CD4-positive, alpha-beta T cell treated with Interleukin-15 for 4 hours (primary cell): Measurements from ENCODE around the gene PHAX.
"Not testable (repeated sequence)": the region's sequence is repeated elsewhere in the genome, so short reads cannot be mapped to it uniquely, and the experiment has no call there.

Experiments used
- DNase-seq: peaks from one replicate; pipeline ENCODE4 v3.0.0-alpha.2; 2020; ENCODE audit warnings: low spot score

PHAX gene

DNA sequence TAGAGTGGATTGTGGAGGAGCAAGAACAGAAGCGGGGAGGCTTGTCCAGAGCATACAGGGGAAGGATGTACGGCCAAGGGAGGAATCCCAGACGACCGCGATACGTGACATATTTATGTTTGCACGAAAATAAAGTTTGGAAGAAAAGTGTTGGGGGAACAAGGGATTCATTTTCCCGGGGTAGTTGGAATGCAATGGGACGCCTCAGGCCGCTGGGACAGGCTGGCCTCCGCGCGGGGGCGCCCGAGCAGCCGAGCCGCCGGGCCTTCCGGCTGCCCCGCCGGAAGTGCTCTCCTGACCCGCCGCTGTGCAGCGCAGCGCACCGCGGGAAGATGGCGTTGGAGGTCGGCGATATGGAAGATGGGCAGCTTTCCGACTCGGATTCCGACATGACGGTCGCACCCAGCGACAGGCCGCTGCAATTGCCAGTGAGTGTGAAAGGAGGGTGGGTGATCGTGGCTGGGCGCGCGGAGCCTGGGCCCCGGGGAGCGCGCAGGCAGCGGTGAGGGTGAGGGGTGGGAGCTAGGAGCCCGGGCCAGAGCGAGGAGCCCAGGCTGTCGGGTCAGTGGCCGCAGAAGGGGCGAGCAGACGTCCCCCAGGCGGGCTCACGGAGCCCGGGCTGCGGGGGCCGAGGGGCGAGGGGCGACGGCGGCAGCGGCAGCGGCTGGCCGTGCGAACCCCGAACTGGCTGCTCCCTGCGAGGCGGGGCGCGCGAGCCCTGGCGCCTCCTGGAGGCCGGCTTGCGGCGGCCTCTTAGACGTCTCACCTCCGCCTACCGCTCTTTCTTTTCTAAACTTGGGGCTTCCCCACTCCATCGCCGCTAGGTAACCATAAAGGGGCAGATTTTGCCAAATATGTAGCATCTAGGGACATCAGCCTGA is at the start of gene PHAX:
TSS of gene PHAX (plus strand) at position 317 of the 881 bp plus-strand sequence. CDS start at position 333, 16 bp downstream.
- peak; percentile 72 for DNase-seq

GRCh38 chr5:126552614-126553013 is 48.1 kb upstream of the PHAX start:
- DNase-seq = no peak

GRCh38 chr5:126555101-126555500 is 45.6 kb upstream of the PHAX start:
- DNase-seq = not testable (repeated sequence)

DNA sequence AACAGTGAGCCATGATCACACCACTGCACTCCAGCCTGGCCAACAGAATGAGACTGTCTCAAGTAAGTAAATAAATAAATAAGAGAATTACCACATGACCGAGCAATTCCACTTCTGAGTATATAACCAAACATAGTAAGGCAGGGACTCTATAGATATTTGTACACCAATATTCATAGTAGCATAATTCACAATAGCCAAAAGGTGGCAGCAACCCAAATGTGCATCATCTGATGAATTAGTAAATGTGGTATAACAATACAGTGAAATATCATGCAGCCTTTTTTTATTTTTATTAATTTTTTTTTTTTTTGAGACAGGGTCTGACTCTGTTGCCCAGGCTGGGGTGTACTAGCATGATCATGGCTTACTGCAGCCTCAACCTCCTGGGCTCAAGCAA is 38.8 kb upstream of the PHAX start:
- no peak for DNase-seq

GRCh38 chr5:126562823-126563222 is 37.9 kb upstream of the PHAX start:
- DNase-seq = no peak

DNA sequence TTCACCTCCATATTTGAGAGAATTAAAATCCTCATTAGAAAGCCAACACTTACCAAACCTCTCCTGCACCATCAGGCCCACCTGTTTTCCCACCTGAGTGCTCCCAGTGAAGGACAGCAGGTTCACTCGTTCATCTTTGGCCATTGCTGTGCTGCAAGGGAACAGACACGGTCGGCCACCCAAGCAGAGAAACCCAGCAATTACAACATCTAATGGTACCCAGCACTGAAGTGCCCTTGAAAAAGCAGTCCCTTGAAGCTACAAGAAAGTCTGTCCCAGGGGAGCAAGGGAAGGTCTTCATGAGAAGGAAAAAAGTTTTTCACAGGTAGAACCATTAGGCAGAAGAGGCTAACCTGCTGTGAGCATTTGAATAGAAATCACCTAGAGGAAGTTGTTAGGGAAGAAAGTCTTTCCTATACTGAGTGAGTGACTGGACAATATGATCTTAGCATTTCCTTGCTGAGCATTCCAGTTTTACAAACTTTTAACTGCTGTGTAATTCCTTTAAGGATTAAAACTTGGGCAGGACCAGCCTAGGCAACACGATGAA is 32.5 kb upstream of the PHAX start:
- DNase-seq = no peak

DNA sequence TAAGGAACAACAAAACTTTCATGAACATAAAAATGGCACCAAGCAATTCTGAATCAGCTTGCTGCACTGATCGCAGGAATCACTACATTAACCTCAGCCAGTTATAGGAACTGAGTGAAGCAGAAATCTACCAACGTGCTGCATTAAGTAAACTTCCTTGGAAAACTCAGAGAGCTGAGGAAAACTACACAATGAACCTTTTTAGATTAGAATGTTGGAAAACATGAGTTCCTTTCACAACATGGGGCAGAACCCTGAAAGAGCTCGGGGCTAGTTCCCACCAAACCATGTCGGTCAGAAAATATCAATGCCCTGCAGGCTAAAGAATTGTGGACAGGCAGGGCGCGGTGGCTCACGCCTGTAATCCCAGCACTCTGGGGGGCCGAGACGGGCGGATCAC is 25.1 kb upstream of the PHAX start:
- DNase-seq = no peak

- DNase-seq = no peak
These were observed 23.8 kb upstream of the PHAX start for GRCh38 chr5:126576974-126577373.

DNA sequence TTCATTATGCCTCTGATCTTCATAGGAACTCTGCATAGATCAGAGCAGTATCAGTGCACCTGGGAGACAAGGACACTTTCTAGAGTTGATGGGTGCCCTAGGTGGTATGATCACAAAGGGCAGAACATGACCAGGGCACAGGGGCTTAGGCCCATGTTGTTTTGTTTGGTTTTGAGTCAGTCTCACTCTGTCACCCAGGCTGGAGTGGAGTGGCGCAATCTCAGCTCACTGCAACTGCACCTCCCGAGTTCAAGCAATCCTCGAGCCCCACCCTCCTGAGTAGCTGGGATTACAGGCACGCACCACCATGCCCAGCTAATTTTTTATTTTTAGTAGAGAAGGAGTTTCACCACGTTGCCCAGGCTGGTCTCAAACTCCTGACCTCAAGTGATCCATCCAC is 23.3 kb upstream of the PHAX start:
- no peak for DNase-seq

DNA sequence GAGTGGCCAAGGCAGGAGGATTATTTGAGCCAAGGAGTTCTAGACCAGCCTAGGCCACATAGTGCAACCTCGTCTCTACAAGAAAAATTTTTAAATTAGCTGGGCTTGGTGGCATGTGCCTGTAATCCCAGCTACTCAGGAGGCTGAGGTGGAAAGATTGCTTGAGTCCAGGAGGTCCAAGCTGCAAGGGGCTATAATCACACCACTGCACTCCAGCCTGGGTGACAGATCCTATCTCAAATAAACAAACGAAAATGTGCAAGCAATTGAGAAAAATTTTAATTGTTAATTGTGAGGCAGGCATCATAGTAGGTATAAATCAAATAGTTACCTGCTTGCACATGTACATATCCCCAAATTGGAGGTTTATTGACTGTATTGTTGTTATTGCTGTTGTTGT is 21.0 kb upstream of the PHAX start:
- DNase-seq = no peak

GRCh38 chr5:126583761-126584160 is 17.0 kb upstream of the PHAX start:
- DNase-seq = no peak

DNA sequence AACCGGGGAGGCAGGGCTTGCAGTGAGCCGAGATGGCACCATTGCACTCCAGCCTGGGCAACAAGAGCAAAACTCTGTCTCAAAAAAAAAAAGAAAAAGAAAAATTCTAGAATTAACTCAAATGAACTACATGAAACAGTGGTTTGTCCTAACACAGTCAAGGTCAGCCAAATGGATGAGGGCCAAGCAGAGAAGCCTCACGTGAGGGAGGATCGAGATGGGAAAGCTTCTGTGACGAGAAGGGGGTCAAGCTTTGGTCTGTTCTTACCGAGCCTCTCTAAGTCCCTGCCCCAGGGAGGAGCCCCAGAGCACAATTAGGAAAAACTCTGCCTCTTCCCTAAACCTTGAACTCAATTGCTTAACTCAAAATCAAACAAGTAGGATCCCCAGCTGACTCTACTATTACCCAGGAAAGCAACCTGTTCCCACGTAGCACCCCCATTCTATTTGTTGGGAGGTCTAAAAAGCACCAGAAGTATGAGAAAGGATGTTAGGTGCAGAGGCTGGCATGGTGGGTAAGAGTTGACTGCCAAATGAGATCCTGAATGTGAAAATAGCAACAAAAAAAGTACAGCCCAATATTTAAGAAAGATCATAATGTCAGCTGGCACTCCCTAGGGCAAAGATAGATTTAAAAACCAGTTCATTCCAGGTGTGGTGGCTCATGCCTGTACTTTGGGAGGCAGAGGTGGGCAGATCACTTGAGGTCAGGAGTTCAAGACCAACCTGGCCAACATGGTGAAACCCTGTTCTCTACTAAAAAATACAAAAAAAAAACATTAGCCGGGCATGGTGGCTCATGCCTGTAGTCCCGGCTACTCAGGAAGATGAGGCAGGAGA is 13.0 kb upstream of the PHAX start:
- DNase-seq = no peak

DNA sequence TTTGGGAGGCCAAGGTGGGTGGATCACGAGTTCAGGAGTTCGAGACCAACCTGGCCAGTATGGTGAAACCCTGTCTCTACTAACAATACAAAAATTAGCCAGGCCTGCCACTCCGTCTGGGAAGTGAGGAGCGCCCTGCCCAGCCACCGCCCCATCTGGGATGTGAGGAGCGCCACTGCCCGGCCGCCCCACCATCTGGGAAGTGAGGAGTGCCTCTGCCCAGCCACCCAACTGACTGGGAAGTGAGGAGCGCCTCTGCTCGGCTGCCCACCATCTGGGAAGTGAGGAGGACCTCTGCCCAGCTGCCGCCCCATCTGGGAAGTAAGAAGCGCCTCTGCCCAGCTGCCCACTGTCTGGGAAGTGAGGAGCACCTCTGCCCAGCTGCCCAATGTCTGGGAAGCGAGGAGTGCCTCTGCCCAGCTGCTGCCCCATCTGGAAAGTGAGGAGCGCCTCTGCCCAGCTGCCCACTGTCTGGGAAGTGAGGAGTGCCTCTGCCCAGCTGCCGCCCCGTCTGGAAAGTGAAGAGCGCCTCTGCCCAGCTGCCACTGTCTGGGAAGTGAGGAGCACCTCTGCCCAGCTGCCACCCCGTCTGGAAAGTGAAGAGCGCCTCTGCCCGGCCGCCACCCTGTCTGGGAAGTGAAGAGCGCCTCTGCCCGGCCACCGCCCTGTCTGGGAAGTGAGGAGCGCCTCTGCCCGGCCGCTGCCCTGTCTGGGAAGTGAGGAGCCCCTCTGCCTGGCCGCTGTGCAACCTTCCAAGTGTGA is 11.0 kb upstream of the PHAX start:
- DNase-seq = no peak

DNA sequence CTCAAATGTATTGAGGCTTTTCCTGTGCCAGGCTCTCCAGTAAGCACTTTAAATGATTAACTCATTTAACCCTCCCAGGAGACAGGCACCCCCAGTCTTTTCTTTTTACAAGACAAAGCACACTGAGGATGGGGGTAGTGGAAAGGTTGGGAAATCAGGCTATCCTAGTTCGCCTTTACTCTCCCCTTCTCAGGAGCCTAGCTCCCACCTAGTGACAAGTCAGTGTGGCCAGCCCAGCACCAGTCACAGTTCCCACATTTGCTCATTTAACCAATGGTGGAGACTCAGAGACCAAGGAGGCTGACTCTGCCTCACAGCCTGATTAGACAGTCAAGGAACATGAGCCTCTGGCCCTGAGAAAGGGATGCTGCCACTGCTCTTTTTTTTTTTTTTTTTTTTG is 9.2 kb upstream of the PHAX start:
- no peak for DNase-seq

DNA sequence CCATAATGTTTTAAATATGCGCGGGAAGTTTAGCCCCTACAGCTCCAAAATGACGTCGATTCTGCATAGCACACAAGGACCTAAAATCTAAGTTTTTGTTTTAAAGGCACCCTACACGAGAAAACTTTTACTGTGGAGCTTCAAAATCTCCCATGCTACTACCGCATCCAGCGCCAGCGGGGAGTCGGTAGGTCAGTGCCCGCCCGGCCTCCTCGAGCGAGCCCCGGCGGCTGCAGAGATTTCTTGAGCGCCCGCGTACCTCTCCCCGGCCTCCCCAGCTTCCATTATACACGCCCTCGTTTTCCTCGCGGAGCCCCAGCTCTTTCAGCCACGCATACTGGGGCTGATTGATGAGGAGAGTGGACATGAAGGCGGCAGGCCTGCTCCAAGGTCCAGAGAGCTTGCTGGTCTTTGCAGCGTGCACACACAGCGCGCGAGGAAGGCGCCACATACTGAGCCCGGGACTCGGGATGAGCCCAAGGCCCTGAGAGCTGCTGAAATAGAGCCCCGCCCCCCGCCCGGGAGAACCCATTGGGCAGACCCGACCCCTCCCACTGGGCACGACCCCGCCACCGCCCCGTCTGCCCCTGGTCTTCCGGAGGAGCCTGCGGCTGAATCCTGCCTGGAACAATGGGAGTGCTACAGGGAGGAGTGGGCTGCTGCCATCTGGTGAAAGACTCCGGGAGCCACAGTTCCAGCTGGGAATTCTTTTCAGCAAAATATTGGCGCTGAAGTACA is 5.8 kb upstream of the PHAX start, which contains the start of gene ALDH7A1:
TSS of gene ALDH7A1 (minus strand) at position 472 of the 738 bp plus-strand sequence. CDS start at position 451, 21 bp downstream.
- DNase-seq = peak; percentile 8

GRCh38 chr5:126595486-126596083 is 5.2 kb upstream of the PHAX start:
- DNase-seq = no peak

DNA sequence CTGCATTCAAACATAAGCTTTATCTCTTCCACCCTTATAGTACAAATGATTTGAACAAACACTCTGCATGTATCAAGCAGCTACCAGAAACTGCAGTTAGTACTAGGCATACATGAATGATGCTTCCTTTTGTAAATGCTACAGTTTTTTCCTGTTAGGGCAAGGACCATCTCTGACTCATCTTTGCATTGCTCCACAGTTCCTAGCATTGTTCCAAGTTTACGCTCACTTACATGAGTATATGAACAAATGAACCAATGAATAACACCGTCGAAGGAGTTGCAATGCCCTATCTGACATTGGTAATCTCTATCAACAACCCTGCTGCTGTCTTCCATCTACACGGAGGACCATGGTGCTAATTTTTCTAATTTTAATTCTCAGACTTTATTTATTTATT is 3.6 kb upstream of the PHAX start:
- DNase-seq = no peak

- DNase-seq = no peak
These were observed 1.2 kb upstream of the PHAX start for GRCh38 chr5:126599499-126599898.

GRCh38 chr5:126599971-126600630 is 646 bp upstream of the PHAX start:
- DNase-seq = not testable (repeated sequence)

DNA sequence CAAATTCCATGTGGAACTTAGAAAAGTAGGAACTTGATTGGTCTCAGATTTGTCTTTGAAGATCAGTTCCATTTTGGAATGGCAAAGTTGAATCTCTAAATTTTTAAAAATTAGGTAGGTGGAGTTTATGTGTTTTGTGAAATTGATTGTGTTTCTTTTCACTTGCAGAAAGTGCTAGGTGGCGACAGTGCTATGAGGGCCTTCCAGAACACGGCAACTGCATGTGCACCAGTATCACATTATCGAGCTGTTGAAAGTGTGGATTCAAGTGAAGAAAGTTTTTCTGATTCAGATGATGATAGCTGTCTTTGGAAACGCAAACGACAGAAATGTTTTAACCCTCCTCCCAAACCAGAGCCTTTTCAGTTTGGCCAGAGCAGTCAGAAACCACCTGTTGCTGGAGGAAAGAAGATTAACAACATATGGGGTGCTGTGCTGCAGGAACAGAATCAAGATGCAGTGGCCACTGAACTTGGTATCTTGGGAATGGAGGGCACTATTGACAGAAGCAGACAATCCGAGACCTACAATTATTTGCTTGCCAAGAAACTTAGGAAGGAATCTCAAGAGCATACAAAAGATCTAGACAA is 2.8 kb downstream of the PHAX start:
- DNase-seq = no peak
